IPS DF 4.7 (cell line): ENCODE measurements around the gene SPSB2.
"Not testable (repeated sequence)": the region's sequence is repeated elsewhere in the genome, so short reads cannot be mapped to it uniquely, and the experiment has no call there.

Experiments used
- DNase-seq: peaks from one replicate; pipeline ENCODE4 v3.0.0-alpha.2; 2013; ENCODE audit warnings: low spot score; ENCODE audit errors: extremely low read depth

SPSB2 gene

DNA sequence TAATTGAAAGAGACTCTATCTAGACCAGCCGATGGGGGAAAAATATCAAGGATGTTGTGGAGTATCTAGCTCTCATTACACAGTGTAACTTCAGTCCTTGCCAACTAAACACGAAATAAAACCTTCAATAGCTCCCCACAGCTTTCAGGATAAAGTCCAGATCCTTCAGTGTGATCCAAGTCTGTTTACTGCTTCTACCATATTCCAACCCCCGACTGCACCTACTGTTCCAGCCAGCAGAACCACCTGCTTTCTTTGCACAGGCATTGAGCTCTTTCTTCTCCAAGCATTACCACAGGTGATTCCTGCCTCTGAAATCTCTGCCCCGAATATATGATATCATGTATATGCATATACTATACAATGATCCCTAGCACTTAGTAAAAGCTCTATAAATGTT, 29.3 kb upstream of the SPSB2 start:
- no peak for DNase-seq

GRCh38 chr12:6899837-6900519, 26.9 kb upstream of the SPSB2 start:
- DNase-seq = no peak

GRCh38 chr12:6899427-6899826, 26.3 kb upstream of the SPSB2 start:
- DNase-seq = no peak

- DNase-seq = no peak
These were observed 23.8 kb upstream of the SPSB2 start for GRCh38 chr12:6896846-6897435.

GRCh38 chr12:6894321-6894720, 21.2 kb upstream of the SPSB2 start:
- DNase-seq = no peak

DNA sequence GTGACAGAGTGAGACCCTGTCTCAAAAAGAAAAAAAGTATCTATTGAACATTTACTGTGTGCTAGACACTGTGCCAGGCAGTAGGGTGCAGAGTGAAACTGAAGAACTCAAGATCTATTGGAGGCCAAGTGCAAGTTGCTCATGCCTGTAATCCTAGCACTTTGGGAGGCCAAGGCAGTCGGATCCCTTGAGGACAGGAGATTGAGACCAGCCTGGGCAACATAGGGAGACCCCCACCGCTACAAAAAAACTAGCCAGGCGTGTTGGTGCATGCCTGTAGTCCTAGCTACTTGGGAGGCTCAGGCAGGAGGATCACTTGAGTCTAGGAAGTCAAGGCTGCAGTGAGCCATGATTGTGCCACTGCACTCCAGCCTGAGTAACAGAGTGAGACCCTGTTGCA, 19.6 kb upstream of the SPSB2 start:
- not testable (repeated sequence) for DNase-seq

DNA sequence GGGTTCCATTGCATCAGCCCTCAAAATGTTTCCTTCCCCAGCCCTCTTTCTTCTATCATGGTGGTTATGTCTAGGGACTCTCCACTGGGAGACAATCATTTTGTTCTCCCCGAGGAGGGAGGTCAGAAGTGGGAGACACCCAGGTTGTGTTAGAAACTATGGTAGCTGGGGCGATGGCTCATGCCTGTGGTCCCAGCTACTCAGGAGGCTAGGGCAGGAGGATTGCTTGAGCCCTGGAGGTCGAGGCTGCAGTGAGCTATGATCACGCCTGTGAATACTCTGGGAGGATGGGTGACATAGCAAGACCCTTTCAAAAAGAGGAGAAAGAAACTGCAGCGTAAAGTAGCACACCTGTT, 18.5 kb upstream of the SPSB2 start:
- DNase-seq = no peak

- no peak for DNase-seq
These were observed 17.9 kb upstream of the SPSB2 start for GRCh38 chr12:6890789-6891645.

GRCh38 chr12:6889775-6890573, 16.9 kb upstream of the SPSB2 start:
- not testable (repeated sequence) for DNase-seq

DNA sequence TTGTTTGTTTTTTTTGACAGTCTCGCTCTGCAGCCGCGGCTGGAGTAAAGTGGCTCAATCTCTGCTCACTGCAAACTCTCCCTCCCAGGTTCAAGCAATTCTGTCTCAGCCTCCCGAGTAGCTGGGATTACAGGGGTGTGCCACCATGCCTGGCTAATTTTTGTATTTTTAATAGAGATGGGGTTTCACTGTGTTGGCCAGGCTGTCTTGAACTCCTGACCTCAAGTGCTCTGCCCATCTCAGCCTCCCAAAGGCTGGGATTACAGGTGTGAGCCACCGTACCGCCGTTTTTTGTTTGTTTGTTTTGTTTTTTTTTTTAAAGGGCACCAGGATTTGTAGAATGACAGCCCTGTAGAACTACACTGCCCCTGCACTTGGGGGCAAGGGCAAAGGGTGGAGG, 15.7 kb upstream of the SPSB2 start:
- not testable (repeated sequence) for DNase-seq

GRCh38 chr12:6888360-6888759, 15.3 kb upstream of the SPSB2 start:
- no peak for DNase-seq

- no peak for DNase-seq
These were observed 14.4 kb upstream of the SPSB2 start for GRCh38 chr12:6887460-6887859.

GRCh38 chr12:6886206-6886999, 13.3 kb upstream of the SPSB2 start:
- not testable (repeated sequence) for DNase-seq

- DNase-seq = no peak
These were observed 11.4 kb upstream of the SPSB2 start for GRCh38 chr12:6884539-6884938.

- no peak for DNase-seq
These were observed 10.6 kb upstream of the SPSB2 start for GRCh38 chr12:6883683-6884082.

DNA sequence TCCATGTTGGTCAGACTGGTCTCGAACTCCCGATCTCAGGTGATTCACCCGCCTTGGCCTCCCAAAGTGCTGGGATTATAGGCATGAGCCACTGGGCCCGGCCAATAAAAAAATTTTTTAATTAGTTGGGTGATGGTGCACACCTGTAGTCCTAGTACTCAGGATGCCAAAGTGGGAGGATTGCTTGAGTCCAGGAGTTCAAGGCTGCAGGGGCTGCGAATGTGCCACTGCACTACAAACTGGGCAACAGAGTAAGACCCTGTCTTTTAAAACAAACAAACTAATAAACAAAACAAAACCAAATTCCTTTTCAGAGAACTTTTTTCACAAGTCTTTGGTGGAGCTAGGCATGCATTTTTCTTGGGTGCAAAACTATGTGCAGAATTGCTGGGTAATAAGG, 10.1 kb upstream of the SPSB2 start:
- DNase-seq = no peak

- DNase-seq = not testable (repeated sequence)
These were observed 6.7 kb upstream of the SPSB2 start for GRCh38 chr12:6879824-6880223.

- not testable (repeated sequence) for DNase-seq
These were observed 889 bp upstream of the SPSB2 start for GRCh38 chr12:6874015-6874368.

DNA sequence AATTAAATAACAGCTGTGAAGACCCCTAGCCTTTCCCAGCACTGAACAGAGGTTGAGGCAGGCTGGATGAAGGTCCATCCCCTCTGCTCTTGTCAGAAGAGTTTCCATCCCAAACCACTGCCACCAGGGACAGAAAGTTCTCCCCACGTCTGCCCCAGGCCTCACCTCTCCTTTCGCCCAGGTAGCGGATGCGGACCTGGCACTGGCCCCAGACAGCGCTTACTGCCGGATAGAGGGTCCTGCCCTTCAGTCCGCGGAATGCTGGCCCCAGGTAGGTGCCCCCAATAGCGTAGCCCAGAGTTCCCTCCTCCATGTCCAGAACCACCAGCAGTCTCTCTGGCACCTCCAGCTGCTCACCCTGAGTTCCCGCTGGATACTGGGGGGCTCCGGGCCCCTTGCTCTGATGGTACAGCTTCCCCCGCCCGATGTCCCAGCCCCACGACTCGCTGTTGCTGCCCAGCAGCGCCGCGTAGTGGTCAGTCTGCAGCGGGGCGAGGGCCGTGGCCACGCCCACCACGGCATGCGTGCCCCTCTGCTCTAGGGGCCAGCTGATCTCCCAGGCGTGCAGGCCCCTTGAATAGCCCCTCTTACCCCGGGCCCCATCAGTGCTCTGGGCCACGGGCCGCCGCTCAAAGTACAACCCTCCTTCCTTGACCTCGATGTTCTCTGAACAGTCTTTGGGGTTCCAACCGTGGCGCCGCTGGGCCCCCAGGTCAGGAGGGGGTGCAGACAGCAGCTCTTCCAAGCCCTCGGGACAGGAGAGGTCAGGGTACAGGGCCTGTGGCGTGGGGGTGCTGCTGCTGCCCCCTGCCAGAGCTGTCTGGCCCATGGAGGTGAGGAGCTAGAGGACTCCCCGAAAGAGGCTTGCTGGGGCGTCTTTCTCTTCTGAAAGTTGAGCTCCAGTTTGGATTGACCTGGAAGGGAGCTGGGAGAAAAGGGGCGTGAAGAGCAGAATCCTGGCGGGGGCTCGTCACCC, 742 bp downstream of the SPSB2 start:
- DNase-seq = no peak
